ENCODE results near the gene SEMA4F. TPM values are rescaled to one million over a fixed set of nuclear protein-coding genes. Genes with fewer than 3 reads are reported as not detected.
A peak's percentile ranks its signal among the peaks of the same experiment; 100 is the strongest.

The SEMA4F gene
- total RNA-seq, 2 experiments from 2014 or later, result 2.3 to 3.3 TPM

- no peak for DNase-seq (ENCODE audit: low spot score)
- Histone ChIP-seq H3K79me2 (ENCODE audit: insufficient read depth, low read depth, low read length) (no peaks in the 10 kb centered on the region), H3K9me3 (ENCODE audit: low read length) (no peaks in the 10 kb centered on the region), H3K4me1 (ENCODE audit: insufficient read depth, low read length, poor library complexity, severe bottlenecking) (no peaks in the 10 kb centered on the region), H3K4me2 (ENCODE audit: low read length) (no peak within 1 kb of the TSS), H3K4me3 (ENCODE audit: low read depth, low read length, poor library complexity, severe bottlenecking) (no peak within 1 kb of the TSS), H2AFZ (ENCODE audit: low read length) (no peak within 1 kb of the TSS), H3K27ac (ENCODE audit: low read depth, low read length, poor library complexity, severe bottlenecking) (no peak within 1 kb of the TSS), H4K20me1 (ENCODE audit: insufficient read depth, low read length) (no peaks in the 10 kb centered on the region), H3K36me3 (ENCODE audit: insufficient read depth, low read length) (no peaks in the 10 kb centered on the region), H3K9me2 (ENCODE audit: insufficient read depth, low read length) (no peaks in the 10 kb centered on the region)
- no TSS peak for BruUV-seq (replicated peaks)
- intact Hi-C loops (cut with micrococcal nuclease; ENCODE audit: unreplicated experiment), result no loop called here
- TF ChIP-seq EZH2phosphoT487 (IDR thresholded peaks at IDR 0.05; ENCODE audit: borderline replicate concordance, low read depth, low read length), result no peak
- TF ChIP-seq CTCF (conservative IDR thresholded peaks at IDR 0.05; ENCODE audit: low read length), result no peak
- POLR2A ChIA-PET, result no interaction called here
- CTCF ChIA-PET (ENCODE audit: unreplicated experiment), result no interaction called here
Observed at GRCh38 chr2:74648009-74648443, 6.0 kb upstream of the SEMA4F start, which contains the start of gene M1AP. M1AP (minus strand) TSS chr2:74648330; CDS start chr2:74640275, 8,055 bp downstream.

- Histone ChIP-seq H3K79me2 (ENCODE audit: insufficient read depth, low read depth, low read length) (no peaks in the 10 kb centered on the region), H3K9me2 (ENCODE audit: insufficient read depth, low read length) (no peaks in the 10 kb centered on the region), H3K4me3 (ENCODE audit: low read depth, low read length, poor library complexity, severe bottlenecking) (peak overlapping the region; percentile 72), H4K20me1 (ENCODE audit: insufficient read depth, low read length) (no peaks in the 10 kb centered on the region), H3K27ac (ENCODE audit: low read depth, low read length, poor library complexity, severe bottlenecking) (no peak overlapping the region), H3K36me3 (ENCODE audit: insufficient read depth, low read length) (no peaks in the 10 kb centered on the region), H3K9me3 (ENCODE audit: low read length) (no peaks in the 10 kb centered on the region), H3K4me1 (ENCODE audit: insufficient read depth, low read length, poor library complexity, severe bottlenecking) (peaks cover 5% of the 10 kb centered on the region), H2AFZ (ENCODE audit: low read length) (peak overlapping the region; percentile 99), H3K4me2 (ENCODE audit: low read length) (peak overlapping the region; percentile 81)
- DNase-seq (ENCODE audit: low spot score), result no peak
- no TSS peak for BruUV-seq (replicated peaks)
- ChIA-PET POLR2A (interaction anchor here (0.6 to 1.2 kb wide), 4 partner anchors 22 to 210 kb away, joined by 3 to 4 read pairs (median 3); no protein-coding TSS in a partner anchor), CTCF (ENCODE audit: unreplicated experiment) (no interaction called here)
- intact Hi-C loops (cut with micrococcal nuclease; ENCODE audit: unreplicated experiment), result no loop called here
- TF ChIP-seq CTCF (conservative IDR thresholded peaks at IDR 0.05; ENCODE audit: low read length) (no peak), EZH2phosphoT487 (IDR thresholded peaks at IDR 0.05; ENCODE audit: borderline replicate concordance, low read depth, low read length) (no peak)
Observed at GRCh38 chr2:74653589-74653984, 460 bp upstream of the SEMA4F start.

DNA sequence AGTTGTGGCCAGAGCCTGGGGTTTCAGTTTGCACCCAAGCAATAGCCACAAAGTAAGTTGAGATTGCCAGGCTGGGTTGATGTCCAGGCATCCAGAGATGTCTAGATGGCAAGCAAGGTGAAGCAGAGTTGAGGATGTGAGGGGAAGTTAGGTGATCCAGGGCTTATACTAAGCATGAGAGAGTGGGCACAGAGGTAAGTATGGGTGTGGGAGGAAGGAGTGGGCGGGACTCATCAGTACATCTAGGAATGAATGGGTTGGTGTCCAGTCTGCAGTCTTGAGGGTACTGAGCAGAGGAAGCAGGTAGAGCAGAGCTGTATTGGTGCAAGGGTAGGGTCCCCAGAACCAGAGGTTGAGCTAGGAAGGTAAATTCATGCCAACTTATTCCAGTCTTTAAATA is 1.5 kb downstream of the SEMA4F start:
- Histone ChIP-seq H3K9me3 (ENCODE audit: low read length) (no peaks in the 10 kb centered on the region), H2AFZ (ENCODE audit: low read length) (no peak overlapping the region), H3K4me1 (ENCODE audit: insufficient read depth, low read length, poor library complexity, severe bottlenecking) (peaks cover 5% of the 10 kb centered on the region), H3K9me2 (ENCODE audit: insufficient read depth, low read length) (no peaks in the 10 kb centered on the region), H4K20me1 (ENCODE audit: insufficient read depth, low read length) (no peaks in the 10 kb centered on the region), H3K4me2 (ENCODE audit: low read length) (no peak overlapping the region), H3K79me2 (ENCODE audit: insufficient read depth, low read depth, low read length) (no peaks in the 10 kb centered on the region), H3K27ac (ENCODE audit: low read depth, low read length, poor library complexity, severe bottlenecking) (no peak overlapping the region), H3K4me3 (ENCODE audit: low read depth, low read length, poor library complexity, severe bottlenecking) (no peak overlapping the region), H3K36me3 (ENCODE audit: insufficient read depth, low read length) (no peaks in the 10 kb centered on the region)
- BruUV-seq (replicated peaks), result no TSS peak
- intact Hi-C loops (cut with micrococcal nuclease; ENCODE audit: unreplicated experiment), result no loop called here
- ChIA-PET CTCF (ENCODE audit: unreplicated experiment) (no interaction called here), POLR2A (interaction anchor here (0.6 kb wide), 1 partner anchor 13 kb away, joined by 4 read pairs; no protein-coding TSS in a partner anchor)
- no peak for DNase-seq (ENCODE audit: low spot score)
- no peak for TF ChIP-seq EZH2phosphoT487 (IDR thresholded peaks at IDR 0.05; ENCODE audit: borderline replicate concordance, low read depth, low read length)
- TF ChIP-seq CTCF (conservative IDR thresholded peaks at IDR 0.05; ENCODE audit: low read length), result no peak
